GM21423 (cell line): ENCODE results near the gene SCUBE3.

Experiments used
- ATAC-seq: cut with Tn5 transposase; IDR thresholded peaks from one replicate; pipeline ENCODE4 v1.9.1; 2021; ENCODE audit warnings: mild to moderate bottlenecking, moderate library complexity; ENCODE audit not compliant: unreplicated experiment

The SCUBE3 gene

GRCh38 chr6:35264550-35265274, 51.0 kb downstream of the SCUBE3 start:
- ATAC-seq: no peak

- ATAC-seq: no peak
Measured at GRCh38 chr6:35265523-35265922, 51.8 kb downstream of the SCUBE3 start.

- ATAC-seq: no peak
Measured at GRCh38 chr6:35267446-35267845, 53.7 kb downstream of the SCUBE3 start.

GRCh38 chr6:35267897-35268296, 54.1 kb downstream of the SCUBE3 start:
- no peak for ATAC-seq

GRCh38 chr6:35272005-35272404, 58.2 kb downstream of the SCUBE3 start:
- ATAC-seq: no peak

GRCh38 chr6:35273822-35274559, 60.2 kb downstream of the SCUBE3 start:
- ATAC-seq: no peak

- no peak for ATAC-seq
Measured at GRCh38 chr6:35275744-35276260, 62.0 kb downstream of the SCUBE3 start.

GRCh38 chr6:35278708-35279107, 65.0 kb downstream of the SCUBE3 start:
- no peak for ATAC-seq

GRCh38 chr6:35280903-35281302, 67.1 kb downstream of the SCUBE3 start:
- no peak for ATAC-seq

GRCh38 chr6:35282472-35282871, 68.7 kb downstream of the SCUBE3 start:
- no peak for ATAC-seq

- no peak for ATAC-seq
Measured at GRCh38 chr6:35283361-35283760, 69.6 kb downstream of the SCUBE3 start.

- ATAC-seq: no peak
Measured at GRCh38 chr6:35287671-35288396, 74.1 kb downstream of the SCUBE3 start.

GRCh38 chr6:35288834-35289233, 75.1 kb downstream of the SCUBE3 start:
- ATAC-seq: no peak

- ATAC-seq: no peak
Measured at GRCh38 chr6:35291491-35291890, 77.7 kb downstream of the SCUBE3 start.

GRCh38 chr6:35292494-35292893, 78.7 kb downstream of the SCUBE3 start:
- ATAC-seq: no peak

- ATAC-seq: no peak
Measured at GRCh38 chr6:35293681-35294080, 79.9 kb downstream of the SCUBE3 start.

- no peak for ATAC-seq
Measured at GRCh38 chr6:35294308-35294945, 80.7 kb downstream of the SCUBE3 start.

GRCh38 chr6:35295036-35295435, 81.3 kb downstream of the SCUBE3 start:
- ATAC-seq: no peak

GRCh38 chr6:35295521-35296315, 82.0 kb downstream of the SCUBE3 start:
- no peak for ATAC-seq

GRCh38 chr6:35296931-35297600, 83.3 kb downstream of the SCUBE3 start:
- ATAC-seq: no peak
